Measurements from ENCODE around the gene CACNA2D2. TPM values are rescaled to one million over a fixed set of nuclear protein-coding genes. Genes with fewer than 3 reads are reported as not detected.
A peak's percentile ranks its signal among the peaks of the same experiment; 100 is the strongest.

The CACNA2D2 gene
- total and polyA plus RNA-seq, 12 donors = 0.09 to 2.0 (median 0.60) TPM

DNA sequence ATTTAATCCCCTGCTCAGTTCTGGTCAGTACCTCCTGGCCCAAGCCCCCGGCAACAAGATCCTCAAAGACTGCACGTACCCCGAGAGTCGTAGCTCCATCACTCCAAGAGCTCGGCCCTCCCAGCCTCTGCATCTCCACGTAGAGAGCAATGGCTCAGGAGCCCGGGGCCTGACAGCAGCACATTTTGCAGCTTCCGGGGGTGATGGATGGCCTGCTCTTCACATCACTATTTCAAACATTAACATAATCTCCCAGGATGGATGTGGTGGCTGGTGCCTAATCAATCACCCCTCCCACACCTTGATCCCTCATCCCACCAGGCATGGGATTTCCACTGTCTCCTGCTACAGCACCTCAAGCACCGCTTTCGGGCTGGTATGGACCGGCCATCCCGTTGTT is 28.1 kb downstream of the CACNA2D2 start:
- H3K27ac ChIP-seq = peak overlapping the region in 2 of 5 donors; percentile 8 to 25
- DNase-seq = no peak
- intact Hi-C loops (cut with DNase I) = no loop called here
- no peaks in the 10 kb centered on the region for H3K4me1 ChIP-seq (replicated peaks in 1 of 2)
- WGBS, 4 donors = 80 to 92% (median 90%) methylated on average over 10 to 12 of the region's 12 CpGs
- no peaks in the 10 kb centered on the region for H3K9me3 ChIP-seq (replicated peaks in 1 of 3)
- no peak overlapping the region for H3K4me3 ChIP-seq
- H3K27me3 ChIP-seq = no peaks in the 10 kb centered on the region
- TF ChIP-seq POLR2A (IDR thresholded peaks at IDR 0.05) = no peak
- TF ChIP-seq, protein P1, sequence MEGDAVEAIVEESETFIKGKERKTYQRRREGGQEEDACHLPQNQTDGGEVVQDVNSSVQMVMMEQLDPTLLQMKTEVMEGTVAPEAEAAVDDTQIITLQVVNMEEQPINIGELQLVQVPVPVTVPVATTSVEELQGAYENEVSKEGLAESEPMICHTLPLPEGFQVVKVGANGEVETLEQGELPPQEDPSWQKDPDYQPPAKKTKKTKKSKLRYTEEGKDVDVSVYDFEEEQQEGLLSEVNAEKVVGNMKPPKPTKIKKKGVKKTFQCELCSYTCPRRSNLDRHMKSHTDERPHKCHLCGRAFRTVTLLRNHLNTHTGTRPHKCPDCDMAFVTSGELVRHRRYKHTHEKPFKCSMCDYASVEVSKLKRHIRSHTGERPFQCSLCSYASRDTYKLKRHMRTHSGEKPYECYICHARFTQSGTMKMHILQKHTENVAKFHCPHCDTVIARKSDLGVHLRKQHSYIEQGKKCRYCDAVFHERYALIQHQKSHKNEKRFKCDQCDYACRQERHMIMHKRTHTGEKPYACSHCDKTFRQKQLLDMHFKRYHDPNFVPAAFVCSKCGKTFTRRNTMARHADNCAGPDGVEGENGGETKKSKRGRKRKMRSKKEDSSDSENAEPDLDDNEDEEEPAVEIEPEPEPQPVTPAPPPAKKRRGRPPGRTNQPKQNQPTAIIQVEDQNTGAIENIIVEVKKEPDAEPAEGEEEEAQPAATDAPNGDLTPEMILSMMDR (IDR thresholded peaks at IDR 0.05) = no peak
- H3K36me3 ChIP-seq (replicated peaks in 1 of 2) = no peaks in the 10 kb centered on the region

DNA sequence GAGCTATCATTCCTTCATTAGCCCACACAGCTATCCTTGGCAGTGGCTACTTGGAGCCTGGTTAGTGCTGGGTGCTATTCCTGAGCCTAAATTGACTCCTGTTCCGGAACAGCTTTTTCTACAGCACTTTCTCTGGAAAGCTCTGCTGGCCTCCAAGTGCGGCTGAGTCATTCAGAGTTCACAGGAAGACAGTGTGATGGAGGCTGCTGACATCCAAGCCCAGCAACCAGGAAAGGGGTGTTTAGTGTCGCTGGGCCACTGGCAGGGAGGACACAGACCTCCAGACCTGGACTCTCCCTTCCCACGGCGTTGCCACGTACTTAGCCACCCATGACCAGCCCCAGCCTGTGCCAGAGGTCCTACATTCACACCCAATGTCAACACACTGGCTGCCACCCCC is 28.7 kb downstream of the CACNA2D2 start:
- intact Hi-C loops (cut with DNase I) = no loop called here
- 38 to 56% (median 43%) methylated on average over 1 to 6 of the region's 6 CpGs for WGBS, 4 donors
- Histone ChIP-seq H3K27ac (peak overlapping the region in 2 of 5 donors; percentile 8 to 27), H3K4me3 (no peak overlapping the region), H3K36me3 (replicated peaks in 1 of 2) (no peaks in the 10 kb centered on the region), H3K9me3 (replicated peaks in 1 of 3) (no peaks in the 10 kb centered on the region), H3K4me1 (replicated peaks in 1 of 2) (no peaks in the 10 kb centered on the region), H3K27me3 (no peaks in the 10 kb centered on the region)
- peak in 3 of 7 donors; percentile 29 to 49 (median 43) for DNase-seq
- TF ChIP-seq, protein P1 (IDR thresholded peaks at IDR 0.05) = no peak
- TF ChIP-seq POLR2A (IDR thresholded peaks at IDR 0.05) = no peak

DNA sequence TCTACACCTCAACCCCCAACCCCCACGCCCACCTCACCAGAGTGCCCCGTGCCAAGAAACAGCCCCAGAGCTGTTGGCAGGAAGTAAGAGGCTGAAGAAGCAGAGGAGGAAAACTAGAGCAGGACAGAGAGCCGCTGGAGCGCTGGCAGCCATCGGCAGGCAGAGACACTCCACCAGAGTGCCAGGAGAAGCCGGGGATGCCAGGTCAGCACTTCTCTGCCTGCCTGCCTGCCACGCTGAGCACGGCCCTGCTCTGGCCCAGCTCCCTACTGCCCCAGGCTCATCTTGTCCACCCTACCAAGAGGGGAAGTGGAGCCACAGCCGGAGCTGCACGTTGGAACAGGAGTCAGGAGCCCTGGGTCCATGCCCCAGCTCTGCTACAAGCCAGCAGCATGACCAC is 29.7 kb downstream of the CACNA2D2 start:
- Histone ChIP-seq H3K9me3 (replicated peaks in 1 of 3) (no peaks in the 10 kb centered on the region), H3K4me1 (replicated peaks in 1 of 2) (no peaks in the 10 kb centered on the region), H3K27ac (no peak overlapping the region), H3K4me3 (no peak overlapping the region), H3K36me3 (replicated peaks in 1 of 2) (no peaks in the 10 kb centered on the region), H3K27me3 (no peaks in the 10 kb centered on the region)
- 76 to 81% (median 79%) methylated on average over 2 to 10 of the region's 10 CpGs for WGBS, 4 donors
- no peak for DNase-seq
- TF ChIP-seq, protein P1 (IDR thresholded peaks at IDR 0.05) = no peak
- no peak for TF ChIP-seq POLR2A (IDR thresholded peaks at IDR 0.05)
- intact Hi-C loops (cut with DNase I) = no loop called here

GRCh38 chr3:50472958-50473357 is 30.5 kb downstream of the CACNA2D2 start:
- H3K27me3 ChIP-seq = no peaks in the 10 kb centered on the region
- no peak overlapping the region for H3K4me3 ChIP-seq
- no peaks in the 10 kb centered on the region for H3K36me3 ChIP-seq (replicated peaks in 1 of 2)
- no peaks in the 10 kb centered on the region for H3K9me3 ChIP-seq (replicated peaks in 1 of 3)
- no peak overlapping the region for H3K27ac ChIP-seq
- no peaks in the 10 kb centered on the region for H3K4me1 ChIP-seq (replicated peaks in 1 of 2)
- 77 to 89% (median 78%) methylated on average over 3 to 6 of the region's 6 CpGs for WGBS, 4 donors
- TF ChIP-seq POLR2A (IDR thresholded peaks at IDR 0.05) = no peak
- TF ChIP-seq, protein P1 (IDR thresholded peaks at IDR 0.05) = no peak
- DNase-seq = no peak
- intact Hi-C loops (cut with DNase I) = no loop called here

All from adrenal gland (tissue), 12 donors.